Gastrocnemius medialis (tissue), 4 donors: Measurements from ENCODE around the gene HES1. TPM values are rescaled to one million over a fixed set of nuclear protein-coding genes. Genes with fewer than 3 reads are reported as not detected.

ENCODE experiments used
- ATAC-seq, 2 donors: fragments of 150-250 bp; one replicate each; pipeline ENCODE4 v1.9.1; 2016
- DNase-seq, 2 donors: peaks; one replicate each; pipeline ENCODE4 v3.0.0-alpha.2; 2019
- H3K27ac ChIP-seq, 4 donors: fragments of 200-600 bp; sonication (generic); 1 replicate in 1 of 4; 2 replicates in 3 of 4; pipeline ENCODE4 v1.5.1; 2016 to 2018; ENCODE audit warnings: mild to moderate bottlenecking in 2 of 4, moderate library complexity in 1 of 4
- H3K27me3 ChIP-seq, 3 donors: fragments of 200-600 bp; sonication (generic) in 2 of 3; 1 replicate in 1 of 3; 2 replicates in 2 of 3; pipeline versions ENCODE4 v1.5.1 to v1.6.0; 2016 to 2019; ENCODE audit warnings: mild to moderate bottlenecking in 1 of 3, moderate library complexity in 1 of 3
- H3K36me3 ChIP-seq, 2 donors: fragments of 200-600 bp; sonication (generic) in 1 of 2; one replicate each; pipeline ENCODE4 v1.5.1; 2017 to 2018
- H3K4me1 ChIP-seq, 2 donors: fragments of 200-600 bp; sonication (generic) in 1 of 2; one replicate each; pipeline ENCODE4 v1.5.1; 2016 to 2017; ENCODE audit warnings: mild to moderate bottlenecking in 2 of 2
- H3K4me3 ChIP-seq, 4 donors: fragments of 200-600 bp; sonication (generic) in 3 of 4; 1 replicate in 1 of 4; 2 replicates in 3 of 4; pipeline ENCODE4 v1.5.1; 2016 to 2019; ENCODE audit warnings: mild to moderate bottlenecking in 2 of 4
- H3K9me3 ChIP-seq, 3 donors: fragments of 200-600 bp; sonication (generic) in 2 of 3; 1 replicate in 1 of 3; 2 replicates in 2 of 3; pipeline ENCODE4 v1.5.1; 2016 to 2019
- CTCF ChIP-seq, 5 experiments: fragments of 450-650 bp in 3 of 5; fragments of 200-600 bp in 2 of 5; sonication (generic) in 2 of 5; IDR thresholded peaks in 4 of 5; conservative IDR thresholded peaks in 1 of 5; 1 replicate in 4 of 5; 2 replicates in 1 of 5; pipeline ENCODE4 v1.5.1; 2016 to 2019; ENCODE audit warnings: antibody characterized with exemption in 5 of 5, mild to moderate bottlenecking in 3 of 5, moderate library complexity in 3 of 5
- POLR2A ChIP-seq, 2 donors: fragments of 450-650 bp; IDR thresholded peaks; one replicate each; pipeline ENCODE4 v1.6.1; 2017; ENCODE audit warnings: antibody characterized with exemption in 2 of 2, mild to moderate bottlenecking in 2 of 2, moderate library complexity in 2 of 2
- in situ Hi-C, 4 donors: fragments of 200-750 bp; cut with MboI; loops; one replicate each; pipeline versions ENCODE4 v1.15.0 to v1.8.0; 2017; ENCODE audit warnings: low sequenced_read_pairs in 4 of 4
- intact Hi-C: fragments of 100-400 bp; cut with DNase I; formaldehyde crosslinking; loops from one replicate; pipeline ENCODE4 v1.15.1; 2023; ENCODE audit warnings: low total_unique reads
- total RNA-seq, 4 donors: library from RNA; depleted of rRNA; stranded (reverse); fragments of >200 nt; gene quantifications; one replicate each; pipeline versions ENCODE4 v1.1.0 to v1.2.3, GENCODE V29; 2016

The HES1 gene
- total RNA-seq, 4 donors from 2014 or later = 9.7 to 38.3 (median 27.8) TPM

DNA sequence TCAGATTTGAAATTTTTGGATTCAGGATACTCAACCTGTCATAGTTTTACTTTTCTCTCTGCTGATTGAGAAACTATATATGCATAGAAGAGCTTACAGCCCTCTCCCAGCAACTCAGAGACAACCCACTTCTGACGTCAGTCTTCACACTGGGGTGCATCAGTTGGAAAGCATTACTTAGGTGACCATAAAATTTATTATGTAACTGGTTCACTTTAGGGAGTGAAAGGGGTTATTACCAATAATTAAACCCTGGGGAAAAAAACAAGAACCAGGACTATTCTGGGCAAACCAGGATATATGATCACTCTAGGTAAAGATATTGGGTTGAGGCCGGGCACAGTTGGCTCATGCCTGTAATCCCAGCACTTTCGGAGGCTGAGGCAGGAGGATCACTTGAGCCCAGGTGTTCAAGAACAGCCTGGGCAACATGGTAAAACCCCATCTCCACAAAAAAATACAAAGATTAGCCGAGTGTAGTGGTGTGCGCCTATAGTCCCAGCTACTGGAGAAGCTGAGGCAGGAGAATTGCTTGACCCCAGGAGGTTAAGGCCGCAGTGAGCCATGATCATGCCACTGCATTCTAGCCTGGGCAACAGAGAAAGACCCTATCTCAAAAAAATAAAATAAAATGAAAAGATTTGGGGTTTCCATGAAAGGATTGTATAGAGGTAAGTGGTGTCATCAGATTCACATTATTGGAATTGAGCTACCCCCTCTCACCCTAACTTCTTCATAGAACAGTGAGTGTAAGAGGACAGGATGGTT, 27.1 kb downstream of the HES1 start:
- intact Hi-C loops = no loop called here
- Histone ChIP-seq H3K4me3 (no peak overlapping the region), H3K9me3 (no peaks in the 10 kb centered on the region), H3K27me3 (no peaks in the 10 kb centered on the region), H3K4me1 (peaks cover 0 to 7% of the 10 kb centered on the region in 2 donors), H3K36me3 (no peaks in the 10 kb centered on the region), H3K27ac (no peak overlapping the region)
- DNase-seq (no peak), ATAC-seq (no peak)
- no peak for TF ChIP-seq POLR2A (IDR thresholded peaks at IDR 0.05)
- TF ChIP-seq CTCF (IDR thresholded peaks at IDR 0.05 in 4 of 5, conservative IDR thresholded peaks at IDR 0.05 in 1 of 5) = no peak
- in situ Hi-C loops = no loop called here

DNA sequence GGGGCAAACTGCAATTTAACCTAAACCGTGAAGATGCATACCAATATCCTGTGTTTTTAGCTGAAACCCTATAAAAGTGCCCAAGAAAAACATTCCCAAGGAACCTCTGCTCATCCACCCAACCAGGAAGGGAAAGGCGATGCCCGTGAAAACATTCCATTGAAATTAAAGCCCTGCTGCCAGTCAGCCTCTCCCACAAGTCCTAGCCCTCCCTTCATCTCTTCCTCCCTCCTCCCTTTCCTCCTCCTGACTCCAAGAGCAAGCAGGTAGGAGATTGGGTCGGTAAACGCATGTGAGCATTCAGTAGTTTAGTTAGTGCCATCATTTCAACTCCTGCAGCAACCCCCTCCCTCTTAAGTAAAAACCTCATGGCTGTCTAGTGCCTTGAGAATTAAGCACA, 27.7 kb downstream of the HES1 start:
- ATAC-seq = no peak
- Histone ChIP-seq H3K36me3 (no peaks in the 10 kb centered on the region), H3K9me3 (no peaks in the 10 kb centered on the region), H3K4me1 (peaks cover 0 to 4% of the 10 kb centered on the region in 2 donors), H3K4me3 (no peak overlapping the region), H3K27me3 (no peaks in the 10 kb centered on the region), H3K27ac (no peak overlapping the region)
- DNase-seq = no peak
- TF ChIP-seq CTCF (IDR thresholded peaks at IDR 0.05 in 4 of 5, conservative IDR thresholded peaks at IDR 0.05 in 1 of 5) (no peak), POLR2A (IDR thresholded peaks at IDR 0.05) (no peak)
- intact Hi-C loops (no loop called here), in situ Hi-C loops (no loop called here)

GRCh38 chr3:194164861-194165260, 28.9 kb downstream of the HES1 start:
- ATAC-seq (no peak), DNase-seq (no peak)
- H3K27ac ChIP-seq = no peak overlapping the region
- no peaks in the 10 kb centered on the region for H3K27me3 ChIP-seq
- no peaks in the 10 kb centered on the region for H3K36me3 ChIP-seq
- in situ Hi-C loops = no loop called here
- TF ChIP-seq POLR2A (IDR thresholded peaks at IDR 0.05) = no peak
- no peak for TF ChIP-seq CTCF (IDR thresholded peaks at IDR 0.05 in 4 of 5, conservative IDR thresholded peaks at IDR 0.05 in 1 of 5)
- H3K4me3 ChIP-seq = no peak overlapping the region
- intact Hi-C loops = no loop called here
- H3K9me3 ChIP-seq = no peaks in the 10 kb centered on the region
- no peaks in the 10 kb centered on the region for H3K4me1 ChIP-seq

DNA sequence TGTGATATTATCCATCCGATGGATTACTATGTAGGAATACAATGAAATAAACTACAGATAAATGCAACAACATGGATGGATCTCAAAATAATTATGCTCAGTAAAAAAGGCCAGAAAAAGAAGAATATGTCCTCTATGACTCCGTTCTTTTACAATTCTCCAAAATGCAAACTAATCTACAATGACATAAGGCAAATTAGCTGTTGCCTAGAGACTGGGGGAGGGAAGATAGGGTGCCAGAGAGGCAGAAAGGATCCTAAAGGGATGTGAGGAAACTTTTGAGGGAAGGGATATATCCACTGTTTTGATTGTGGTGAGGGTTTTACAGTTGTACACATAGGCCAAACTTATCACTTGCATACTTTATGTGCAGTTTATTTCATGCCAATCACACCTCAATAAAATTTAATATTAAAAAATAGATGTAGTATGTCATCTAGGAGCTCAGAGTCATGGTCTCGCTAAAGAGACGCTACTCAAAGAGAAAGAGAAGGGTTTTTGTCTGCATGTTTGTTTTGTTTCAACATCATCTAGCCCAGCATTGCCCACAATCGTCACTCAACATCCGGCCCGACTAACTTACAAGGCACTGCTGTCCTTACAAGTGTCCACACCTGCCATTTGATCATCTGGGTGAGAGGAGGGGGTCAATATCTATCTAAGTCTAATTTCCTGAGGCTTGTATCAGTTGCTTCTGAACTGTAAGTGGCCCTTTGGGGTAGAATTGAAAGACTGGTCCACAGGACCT, 29.5 kb downstream of the HES1 start:
- no peaks in the 10 kb centered on the region for H3K27me3 ChIP-seq
- intact Hi-C loops (no loop called here), in situ Hi-C loops (no loop called here)
- no peak overlapping the region for H3K4me3 ChIP-seq
- DNase-seq = no peak
- no peaks in the 10 kb centered on the region for H3K9me3 ChIP-seq
- no peaks in the 10 kb centered on the region for H3K36me3 ChIP-seq
- no peak for ATAC-seq
- no peak overlapping the region for H3K27ac ChIP-seq
- H3K4me1 ChIP-seq = no peaks in the 10 kb centered on the region
- TF ChIP-seq CTCF (IDR thresholded peaks at IDR 0.05 in 4 of 5, conservative IDR thresholded peaks at IDR 0.05 in 1 of 5) (no peak), POLR2A (IDR thresholded peaks at IDR 0.05) (no peak)
